ENCODE data around the gene HOOK2. TPM values are rescaled to one million over a fixed set of nuclear protein-coding genes. Genes with fewer than 3 reads are reported as not detected.

HOOK2 gene
- total RNA-seq, 2 donors from 2014 or later: 11.4 to 12.2 TPM

DNA sequence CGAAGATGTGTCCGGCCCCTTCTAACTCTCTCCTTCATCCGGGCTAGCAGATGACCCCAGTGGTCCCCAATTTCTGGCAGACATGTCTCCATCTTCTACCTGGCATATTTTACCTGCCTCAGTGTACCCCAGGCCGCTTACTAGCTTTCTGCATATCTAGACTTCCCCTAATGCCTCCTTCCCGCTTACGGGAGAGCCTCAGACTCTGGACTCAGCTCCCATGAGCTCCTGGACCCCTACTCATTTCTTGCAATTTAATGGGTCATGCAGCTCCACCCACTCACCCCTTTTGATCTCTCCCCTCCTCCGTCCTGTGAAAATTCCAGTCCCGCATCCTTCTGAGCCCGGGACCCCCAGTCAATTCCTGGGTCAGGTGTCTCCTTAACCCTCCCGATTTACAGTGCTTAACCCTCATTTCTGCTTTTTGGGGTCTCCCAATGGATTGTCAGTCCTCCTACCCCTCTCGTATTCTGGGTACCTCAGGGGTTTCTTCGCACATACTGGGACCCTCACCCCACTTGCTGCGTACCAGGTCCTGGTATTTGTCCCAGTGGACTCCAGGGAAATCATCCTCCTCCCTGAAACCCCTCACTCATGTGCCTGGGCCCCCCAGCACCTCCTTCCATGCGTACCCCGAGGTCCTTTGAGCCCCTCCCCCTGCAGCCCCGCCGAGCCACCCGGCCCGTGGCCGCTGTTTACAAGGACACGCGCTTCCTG, 15.4 kb upstream of the HOOK2 start:
- TF ChIP-seq, protein P1, sequence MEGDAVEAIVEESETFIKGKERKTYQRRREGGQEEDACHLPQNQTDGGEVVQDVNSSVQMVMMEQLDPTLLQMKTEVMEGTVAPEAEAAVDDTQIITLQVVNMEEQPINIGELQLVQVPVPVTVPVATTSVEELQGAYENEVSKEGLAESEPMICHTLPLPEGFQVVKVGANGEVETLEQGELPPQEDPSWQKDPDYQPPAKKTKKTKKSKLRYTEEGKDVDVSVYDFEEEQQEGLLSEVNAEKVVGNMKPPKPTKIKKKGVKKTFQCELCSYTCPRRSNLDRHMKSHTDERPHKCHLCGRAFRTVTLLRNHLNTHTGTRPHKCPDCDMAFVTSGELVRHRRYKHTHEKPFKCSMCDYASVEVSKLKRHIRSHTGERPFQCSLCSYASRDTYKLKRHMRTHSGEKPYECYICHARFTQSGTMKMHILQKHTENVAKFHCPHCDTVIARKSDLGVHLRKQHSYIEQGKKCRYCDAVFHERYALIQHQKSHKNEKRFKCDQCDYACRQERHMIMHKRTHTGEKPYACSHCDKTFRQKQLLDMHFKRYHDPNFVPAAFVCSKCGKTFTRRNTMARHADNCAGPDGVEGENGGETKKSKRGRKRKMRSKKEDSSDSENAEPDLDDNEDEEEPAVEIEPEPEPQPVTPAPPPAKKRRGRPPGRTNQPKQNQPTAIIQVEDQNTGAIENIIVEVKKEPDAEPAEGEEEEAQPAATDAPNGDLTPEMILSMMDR (IDR thresholded peaks at IDR 0.05): no peak
- H3K4me3 ChIP-seq: peak overlapping the region; percentile 82 to 88
- H3K36me3 ChIP-seq: peaks cover 9% of the 10 kb centered on the region
- peaks cover 0 to 53% of the 10 kb centered on the region in 2 donors for H3K4me1 ChIP-seq
- no peaks in the 10 kb centered on the region for H3K27me3 ChIP-seq
- peak overlapping the region; percentile 96 to 99 for H3K27ac ChIP-seq
- peak; percentile 53 for DNase-seq (ENCODE audit: low spot score)
- no peaks in the 10 kb centered on the region for H3K9me3 ChIP-seq

- Histone ChIP-seq H3K4me1 (peaks cover 0 to 59% of the 10 kb centered on the region in 2 donors), H3K4me3 (peak overlapping the region; percentile 82 to 88), H3K27ac (peak overlapping the region; percentile 96 to 99), H3K9me3 (no peaks in the 10 kb centered on the region), H3K27me3 (no peaks in the 10 kb centered on the region), H3K36me3 (peaks cover 9% of the 10 kb centered on the region)
- TF ChIP-seq, protein P1 (IDR thresholded peaks at IDR 0.05): no peak
- DNase-seq (ENCODE audit: low spot score): peak; percentile 97
These were observed 14.7 kb upstream of the HOOK2 start for GRCh38 chr19:12789904-12790619.

GRCh38 chr19:12789098-12789903, 13.9 kb upstream of the HOOK2 start:
- Histone ChIP-seq H3K36me3 (peaks cover 9% of the 10 kb centered on the region), H3K27me3 (no peaks in the 10 kb centered on the region), H3K4me3 (peak overlapping the region; percentile 82 to 88), H3K9me3 (no peaks in the 10 kb centered on the region), H3K4me1 (peaks cover 0 to 66% of the 10 kb centered on the region in 2 donors), H3K27ac (peak overlapping the region; percentile 96 to 99)
- no peak for DNase-seq (ENCODE audit: low spot score)
- TF ChIP-seq, protein P1 (IDR thresholded peaks at IDR 0.05): no peak

DNA sequence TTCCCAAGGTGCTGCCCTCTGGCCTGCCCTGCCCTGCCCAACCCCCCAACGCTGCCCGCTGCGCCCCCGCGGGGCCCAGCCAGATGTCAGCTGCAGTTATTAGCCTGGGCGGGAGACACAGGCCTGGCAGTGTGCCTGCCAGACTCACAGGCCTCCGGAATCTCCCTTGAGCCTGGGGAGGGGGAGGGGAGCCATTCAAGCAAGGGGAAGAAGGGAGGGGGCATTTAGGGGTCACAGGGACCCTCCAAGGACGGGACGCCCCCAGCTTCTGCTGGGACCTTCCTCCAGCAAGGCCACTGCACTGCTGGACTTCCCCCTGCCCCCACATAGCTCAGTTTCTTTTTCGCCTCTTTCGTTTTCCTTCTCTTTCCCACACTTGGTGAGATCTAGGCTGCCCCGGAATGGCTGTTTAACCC, 13.3 kb upstream of the HOOK2 start:
- TF ChIP-seq, protein P1 (IDR thresholded peaks at IDR 0.05): no peak
- Histone ChIP-seq H3K4me1 (peaks cover 0 to 67% of the 10 kb centered on the region in 2 donors), H3K27ac (peak overlapping the region; percentile 96 to 99), H3K4me3 (peak overlapping the region; percentile 82 to 88), H3K27me3 (no peaks in the 10 kb centered on the region), H3K36me3 (peaks cover 9% of the 10 kb centered on the region), H3K9me3 (no peaks in the 10 kb centered on the region)
- peak; percentile 88 for DNase-seq (ENCODE audit: low spot score)

- H3K4me1 ChIP-seq: peaks cover 0 to 72% of the 10 kb centered on the region in 2 donors
- peak overlapping the region in 1 of 2 donors; percentile 82 for H3K4me3 ChIP-seq
- DNase-seq (ENCODE audit: low spot score): no peak
- TF ChIP-seq, protein P1 (IDR thresholded peaks at IDR 0.05): no peak
- no peaks in the 10 kb centered on the region for H3K9me3 ChIP-seq
- peaks cover 9% of the 10 kb centered on the region for H3K36me3 ChIP-seq
- no peaks in the 10 kb centered on the region for H3K27me3 ChIP-seq
- peak overlapping the region; percentile 96 to 99 for H3K27ac ChIP-seq
These were observed 12.8 kb upstream of the HOOK2 start for GRCh38 chr19:12788042-12788681.

Measured in right atrium auricular region (tissue), 2 donors.